Measurements from ENCODE around the gene LAT.

DNA sequence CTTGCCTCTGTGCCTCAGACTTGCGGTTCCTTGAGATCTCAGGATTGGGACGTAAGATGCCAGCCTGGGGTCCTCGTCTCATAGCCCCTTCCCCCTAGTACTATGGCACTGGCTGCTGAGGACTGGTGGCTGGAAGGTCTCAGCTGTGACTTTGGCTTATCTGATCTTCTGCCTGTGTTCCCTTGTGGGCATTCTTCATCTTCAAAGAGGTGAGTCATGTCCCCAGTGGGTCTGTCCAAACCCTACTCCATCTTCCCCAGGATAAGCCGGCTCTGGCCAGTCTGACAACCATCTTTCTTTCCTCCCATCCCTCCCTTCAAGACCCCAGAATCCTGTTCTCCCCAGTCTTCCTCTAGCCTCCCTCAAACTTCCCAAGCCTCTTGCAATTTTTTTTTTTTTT lies 49.5 kb upstream of the LAT start:
- TF ChIP-seq, protein P1, sequence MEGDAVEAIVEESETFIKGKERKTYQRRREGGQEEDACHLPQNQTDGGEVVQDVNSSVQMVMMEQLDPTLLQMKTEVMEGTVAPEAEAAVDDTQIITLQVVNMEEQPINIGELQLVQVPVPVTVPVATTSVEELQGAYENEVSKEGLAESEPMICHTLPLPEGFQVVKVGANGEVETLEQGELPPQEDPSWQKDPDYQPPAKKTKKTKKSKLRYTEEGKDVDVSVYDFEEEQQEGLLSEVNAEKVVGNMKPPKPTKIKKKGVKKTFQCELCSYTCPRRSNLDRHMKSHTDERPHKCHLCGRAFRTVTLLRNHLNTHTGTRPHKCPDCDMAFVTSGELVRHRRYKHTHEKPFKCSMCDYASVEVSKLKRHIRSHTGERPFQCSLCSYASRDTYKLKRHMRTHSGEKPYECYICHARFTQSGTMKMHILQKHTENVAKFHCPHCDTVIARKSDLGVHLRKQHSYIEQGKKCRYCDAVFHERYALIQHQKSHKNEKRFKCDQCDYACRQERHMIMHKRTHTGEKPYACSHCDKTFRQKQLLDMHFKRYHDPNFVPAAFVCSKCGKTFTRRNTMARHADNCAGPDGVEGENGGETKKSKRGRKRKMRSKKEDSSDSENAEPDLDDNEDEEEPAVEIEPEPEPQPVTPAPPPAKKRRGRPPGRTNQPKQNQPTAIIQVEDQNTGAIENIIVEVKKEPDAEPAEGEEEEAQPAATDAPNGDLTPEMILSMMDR (conservative IDR thresholded peaks at IDR 0.05): no peak
- TF ChIP-seq ZFX (IDR thresholded peaks at IDR 0.05): no peak
